ENCODE data around the gene TTC3.

Gene TTC3

GRCh38 chr21:37200641-37201480 is 127.8 kb downstream of the TTC3 start:
- H3K4me3 ChIP-seq (ENCODE audit: control insufficient read depth, low read depth, low read length): no peak overlapping the region
- TF ChIP-seq CTCF (IDR thresholded peaks at IDR 0.05; ENCODE audit: control insufficient read depth, insufficient read depth, low read depth, low read length, missing control alignments): no peak
- DNase-seq (ENCODE audit: low read depth): no peak

- no peak for DNase-seq (ENCODE audit: low read depth)
- H3K4me3 ChIP-seq (ENCODE audit: control insufficient read depth, low read depth, low read length): no peak overlapping the region
- no peak for TF ChIP-seq CTCF (IDR thresholded peaks at IDR 0.05; ENCODE audit: control insufficient read depth, insufficient read depth, low read depth, low read length, missing control alignments)
Measured at GRCh38 chr21:37202221-37203110, 129.4 kb downstream of the TTC3 start.

GRCh38 chr21:37204580-37204979 is 131.5 kb downstream of the TTC3 start:
- no peak for DNase-seq (ENCODE audit: low read depth)
- TF ChIP-seq CTCF (IDR thresholded peaks at IDR 0.05; ENCODE audit: control insufficient read depth, insufficient read depth, low read depth, low read length, missing control alignments): no peak
- H3K4me3 ChIP-seq (ENCODE audit: control insufficient read depth, low read depth, low read length): no peak overlapping the region

- DNase-seq (ENCODE audit: low read depth): no peak
- H3K4me3 ChIP-seq (ENCODE audit: control insufficient read depth, low read depth, low read length): no peak overlapping the region
- no peak for TF ChIP-seq CTCF (IDR thresholded peaks at IDR 0.05; ENCODE audit: control insufficient read depth, insufficient read depth, low read depth, low read length, missing control alignments)
Measured at GRCh38 chr21:37206496-37206895, 133.4 kb downstream of the TTC3 start.

GRCh38 chr21:37207441-37208009 is 134.5 kb downstream of the TTC3 start:
- no peak overlapping the region for H3K4me3 ChIP-seq (ENCODE audit: control insufficient read depth, low read depth, low read length)
- TF ChIP-seq CTCF (IDR thresholded peaks at IDR 0.05; ENCODE audit: control insufficient read depth, insufficient read depth, low read depth, low read length, missing control alignments): no peak
- no peak for DNase-seq (ENCODE audit: low read depth)

- no peak for TF ChIP-seq CTCF (IDR thresholded peaks at IDR 0.05; ENCODE audit: control insufficient read depth, insufficient read depth, low read depth, low read length, missing control alignments)
- H3K4me3 ChIP-seq (ENCODE audit: control insufficient read depth, low read depth, low read length): no peak overlapping the region
- DNase-seq (ENCODE audit: low read depth): no peak
Measured at GRCh38 chr21:37208056-37208721, 135.1 kb downstream of the TTC3 start.
